Neuronal stem cell (in vitro differentiated cells): ENCODE measurements around the gene ZMYND10.
A peak's percentile ranks its signal among the peaks of the same experiment; 100 is the strongest.

Experiments
- DNase-seq: peaks from one replicate; pipeline ENCODE4 v3.0.0-alpha.2; 2013; ENCODE audit warnings: low spot score
- H2AFZ ChIP-seq: one replicate; pipeline ENCODE4 v1.6.1; 2013; ENCODE audit warnings: mild to moderate bottlenecking, low read length, inconsistent platforms
- H2AK5ac ChIP-seq: 2 replicates; pipeline ENCODE4 v1.6.1; 2013; ENCODE audit warnings: low read depth, mild to moderate bottlenecking, inconsistent platforms, low read length, moderate library complexity, mixed read lengths
- H2BK120ac ChIP-seq: 2 replicates; pipeline ENCODE4 v1.6.1; 2013; ENCODE audit warnings: low read depth, mild to moderate bottlenecking, inconsistent platforms, low read length, moderate library complexity, mixed read lengths
- H2BK12ac ChIP-seq: one replicate; pipeline ENCODE4 v1.6.1; 2013; ENCODE audit warnings: low read length, inconsistent platforms
- H2BK15ac ChIP-seq: 2 replicates; pipeline ENCODE4 v1.6.1; 2013; ENCODE audit warnings: mild to moderate bottlenecking, low read length, inconsistent platforms, mixed read lengths
- H2BK5ac ChIP-seq: one replicate; pipeline ENCODE4 v1.6.1; 2013; ENCODE audit warnings: inconsistent platforms, mild to moderate bottlenecking, low read length, moderate library complexity
- H3K14ac ChIP-seq: one replicate; pipeline ENCODE4 v1.6.1; 2013; ENCODE audit warnings: low read length, inconsistent platforms
- H3K18ac ChIP-seq: 2 replicates; pipeline ENCODE4 v1.6.1; 2013; ENCODE audit warnings: low read length, inconsistent platforms
- H3K23ac ChIP-seq: 2 replicates; pipeline ENCODE4 v1.6.1; 2013; ENCODE audit warnings: low read depth, mild to moderate bottlenecking, mixed read lengths, low read length, inconsistent platforms; ENCODE audit not compliant: poor library complexity
- H3K27ac ChIP-seq: replicated peaks from 3 replicates; pipeline ENCODE4 v1.5.1; 2013; ENCODE audit warnings: low read length, inconsistent platforms
- H3K27me3 ChIP-seq, 3 experiments: 2 replicates each; pipeline ENCODE4 v1.6.1; 2013; ENCODE audit warnings: low read length in 3 of 3, mild to moderate bottlenecking in 2 of 3, inconsistent platforms in 1 of 3, low read depth in 1 of 3, mixed read lengths in 1 of 3, moderate library complexity in 1 of 3; ENCODE audit not compliant: control insufficient read depth in 3 of 3, insufficient read depth in 3 of 3
- H3K36me3 ChIP-seq, 2 donors: replicated peaks in 1 of 2; 2 replicates each; pipeline ENCODE4 v1.6.1; 2013; ENCODE audit warnings: low read length in 2 of 2; ENCODE audit not compliant: control insufficient read depth in 2 of 2, insufficient read depth in 2 of 2
- H3K4ac ChIP-seq: 2 replicates; pipeline ENCODE4 v1.6.1; 2013; ENCODE audit warnings: inconsistent platforms, mild to moderate bottlenecking, low read length, moderate library complexity
- H3K4me1 ChIP-seq, 2 donors: 1 replicate in 1 of 2; 2 replicates in 1 of 2; pipeline ENCODE4 v1.6.1; 2013; ENCODE audit warnings: low read length in 2 of 2, low read depth in 1 of 2; ENCODE audit not compliant: control insufficient read depth in 2 of 2, insufficient read depth in 1 of 2
- H3K4me2 ChIP-seq: one replicate; pipeline ENCODE4 v1.6.1; 2013; ENCODE audit warnings: mild to moderate bottlenecking, low read length, inconsistent platforms; ENCODE audit not compliant: insufficient read depth, poor library complexity, severe bottlenecking
- H3K4me3 ChIP-seq, 2 donors: 2 replicates each; pipeline ENCODE4 v1.5.1; 2013; ENCODE audit warnings: low read length in 2 of 2, mild to moderate bottlenecking in 2 of 2, inconsistent platforms in 1 of 2, moderate library complexity in 1 of 2
- H3K79me1 ChIP-seq: one replicate; pipeline ENCODE4 v1.6.1; 2013; ENCODE audit warnings: low read depth, mild to moderate bottlenecking, inconsistent platforms, low read length, moderate library complexity
- H3K9ac ChIP-seq: one replicate; pipeline ENCODE4 v1.6.1; 2013; ENCODE audit warnings: mild to moderate bottlenecking, low read depth, low read length, inconsistent platforms; ENCODE audit not compliant: poor library complexity
- H3K9me3 ChIP-seq, 2 donors: replicated peaks in 1 of 2; 2 replicates each; pipeline versions ENCODE3 to v1.6.1; 2013; ENCODE audit warnings: low read length in 2 of 2, mild to moderate bottlenecking in 2 of 2, inconsistent platforms in 1 of 2, low read depth in 1 of 2, mixed read lengths in 1 of 2, moderate library complexity in 1 of 2; ENCODE audit not compliant: control insufficient read depth in 2 of 2, insufficient read depth in 1 of 2
- H4K8ac ChIP-seq: one replicate; pipeline ENCODE4 v1.6.1; 2013; ENCODE audit warnings: low read depth, mild to moderate bottlenecking, inconsistent platforms, low read length, moderate library complexity
- H4K91ac ChIP-seq: one replicate; pipeline ENCODE4 v1.6.1; 2013; ENCODE audit warnings: low read length, low read depth, mild to moderate bottlenecking, inconsistent platforms; ENCODE audit not compliant: poor library complexity
- WGBS, 2 donors: extraction: QIAGEN DNeasy Blood & Tissue Kit; methylation state at CpG; one replicate each; pipeline ENCODE4 v1.1.7; 2013; ENCODE audit warnings: missing lambda C conversion rate in 2 of 2, mixed read lengths in 1 of 2; ENCODE audit not compliant: insufficient read length in 2 of 2, insufficient replicate concordance in 1 of 2; ENCODE audit errors: extremely low coverage in 2 of 2; 5-methylcytosine and 5-hydroxymethylcytosine counted together

The ZMYND10 gene

DNA sequence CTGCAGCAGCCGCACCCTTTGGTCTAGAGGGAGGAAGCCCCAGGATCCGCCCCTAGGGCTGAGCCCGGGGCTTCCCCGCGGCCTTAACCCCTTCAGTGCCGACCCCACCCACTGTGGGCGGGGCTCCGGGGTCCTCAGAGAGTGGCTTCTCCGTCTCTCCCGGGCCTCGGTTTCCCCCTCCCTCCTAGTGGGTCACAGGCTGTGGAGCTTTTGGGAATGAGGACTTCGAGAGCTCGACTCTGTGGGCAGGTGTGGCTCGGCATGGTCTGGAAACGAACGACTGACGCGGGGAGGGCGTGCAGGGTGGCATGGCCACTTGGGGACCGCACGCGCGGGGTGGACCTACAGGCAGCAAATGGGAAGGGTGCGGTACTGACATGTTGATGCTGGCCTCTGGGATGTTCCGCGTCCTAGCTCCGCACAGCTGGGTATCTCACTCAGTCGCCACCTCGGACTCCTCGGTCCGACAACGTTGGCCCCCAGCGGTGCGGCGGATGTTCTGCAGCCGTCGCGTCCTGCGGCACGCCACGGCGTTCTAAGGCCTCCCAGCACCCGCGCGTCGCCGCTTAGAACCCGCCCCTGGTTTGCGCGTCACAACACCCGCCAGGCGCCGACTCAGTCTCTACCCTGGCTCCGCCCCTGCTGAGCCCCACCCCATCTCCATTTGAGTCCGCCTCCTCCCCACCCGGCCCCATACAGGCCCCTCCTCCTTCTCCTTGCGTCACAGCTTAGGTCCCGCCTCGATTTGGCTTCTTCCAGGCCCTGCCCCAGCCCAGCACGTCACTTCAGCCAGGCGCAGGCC is 46.5 kb downstream of the ZMYND10 start, which contains the start of the genes HYAL3 and NAA80:
TSS of gene HYAL3 (minus strand) at position 570 of the 802 bp plus-strand sequence. CDS start 3,803 bp downstream, outside the sequence.
TSS of gene NAA80 (minus strand) at position 570 of the 802 bp plus-strand sequence. CDS start 1,942 bp downstream, outside the sequence.
- no CpG with 5 or more reads among the region's 61 CpGs for WGBS, 2 donors
- Histone ChIP-seq H2BK12ac (peak within 1 kb of the TSS; percentile 87), H3K4me1 (peaks cover 12 to 14% of the 10 kb centered on the region in 2 donors), H2AFZ (peak within 1 kb of the TSS; percentile 91), H2AK5ac (peak within 1 kb of the TSS; percentile 92), H3K18ac (peak within 1 kb of the TSS; percentile 95), H3K36me3 (no peaks in the 10 kb centered on the region), H3K4me2 (peak within 1 kb of the TSS; percentile 100), H3K4ac (peak within 1 kb of the TSS; percentile 23), H2BK120ac (no peak within 1 kb of the TSS), H3K79me1 (no peaks in the 10 kb centered on the region), H3K27me3 (no peaks in the 10 kb centered on the region), H4K8ac (no peak within 1 kb of the TSS), H3K23ac (peak within 1 kb of the TSS; percentile 90), H2BK15ac (peak within 1 kb of the TSS; percentile 75), H3K4me3 (peak within 1 kb of the TSS; percentile 82 to 95), H2BK5ac (peak within 1 kb of the TSS; percentile 88), H3K27ac (peak within 1 kb of the TSS; percentile 31), H3K14ac (peak within 1 kb of the TSS; percentile 97), H3K9ac (peak within 1 kb of the TSS; percentile 99), H3K9me3 (no peaks in the 10 kb centered on the region), H4K91ac (peak within 1 kb of the TSS; percentile 64)
- peak; percentile 99 for DNase-seq

DNA sequence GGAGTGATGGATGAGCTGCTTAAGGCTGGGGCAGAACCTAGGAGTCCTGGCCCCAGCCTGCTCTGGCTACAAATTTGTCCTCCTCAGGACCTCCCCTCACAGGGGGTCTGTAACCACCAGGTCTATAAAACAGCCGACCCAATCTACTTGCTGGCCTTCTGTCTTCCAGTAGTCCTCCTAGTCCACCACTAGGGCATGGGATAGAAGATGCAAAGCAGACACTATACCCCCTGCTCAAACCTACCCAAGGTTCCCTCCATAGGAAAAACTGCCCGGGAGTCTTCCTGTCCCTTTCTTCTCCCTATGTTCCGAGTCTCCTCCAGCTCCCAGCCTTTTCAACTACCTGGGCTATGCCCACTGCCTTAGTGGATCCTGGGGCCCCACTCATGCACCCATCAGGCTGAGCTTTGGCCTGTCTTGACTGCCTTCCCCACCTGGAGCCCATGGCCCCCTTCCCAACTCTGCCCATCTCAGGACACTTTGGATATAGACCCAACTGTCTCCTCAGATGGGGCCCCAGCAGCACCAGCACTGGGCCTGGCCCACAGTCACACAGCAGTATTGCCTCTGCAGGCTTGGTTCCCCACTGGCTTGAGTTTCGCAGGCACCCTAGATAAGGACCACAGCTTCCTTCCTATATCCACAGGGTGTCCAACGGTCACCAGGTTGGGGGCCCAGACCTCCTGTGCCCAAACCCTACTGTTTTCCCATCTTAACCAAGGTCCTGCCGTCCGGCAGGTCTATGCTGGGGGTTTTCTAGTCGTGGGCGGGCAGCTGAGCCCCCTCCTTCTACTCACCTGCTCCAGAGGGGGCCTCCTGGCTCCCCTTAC is 47.4 kb downstream of the ZMYND10 start:
- Histone ChIP-seq H2AFZ (peak overlapping the region; percentile 91), H3K4me2 (peak overlapping the region; percentile 100), H3K4me1 (peaks cover 11 to 13% of the 10 kb centered on the region in 2 donors), H2BK15ac (no peak overlapping the region), H3K27me3 (no peaks in the 10 kb centered on the region), H3K4me3 (peak overlapping the region; percentile 82 to 95), H2BK12ac (no peak overlapping the region), H3K4ac (no peak overlapping the region), H3K27ac (no peak overlapping the region), H3K23ac (no peak overlapping the region), H2AK5ac (no peak overlapping the region), H4K8ac (no peak overlapping the region), H3K9ac (peak overlapping the region; percentile 57), H3K18ac (peak overlapping the region; percentile 70), H4K91ac (no peak overlapping the region), H2BK5ac (no peak overlapping the region), H3K79me1 (no peaks in the 10 kb centered on the region), H3K14ac (no peak overlapping the region), H2BK120ac (no peak overlapping the region), H3K36me3 (no peaks in the 10 kb centered on the region), H3K9me3 (no peaks in the 10 kb centered on the region)
- no peak for DNase-seq
- WGBS, 2 donors = no CpG with 5 or more reads among the region's 9 CpGs

DNA sequence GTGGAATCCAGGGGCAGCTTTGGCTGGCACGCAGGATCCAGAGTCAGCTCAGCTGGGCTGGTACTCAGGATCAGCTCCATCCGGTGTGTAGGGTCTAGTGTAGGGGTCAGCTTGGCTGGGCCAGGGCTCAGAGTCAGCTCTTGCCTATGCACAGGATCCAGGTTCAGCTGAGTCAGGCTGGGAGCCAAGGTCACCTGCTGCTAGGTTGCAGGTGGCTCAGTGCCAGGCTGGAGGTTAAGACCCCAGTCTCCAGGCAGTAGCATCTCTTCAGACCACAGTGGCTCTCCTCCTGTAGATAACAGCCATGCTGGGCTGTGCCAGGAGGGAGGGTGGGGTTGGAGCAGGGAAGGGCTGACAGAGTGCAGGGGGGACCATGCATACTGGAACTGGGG is 48.2 kb downstream of the ZMYND10 start:
- no peak overlapping the region for H2AK5ac ChIP-seq
- no peaks in the 10 kb centered on the region for H3K36me3 ChIP-seq

More for the DNA sequence above, 48.2 kb downstream of the ZMYND10 start:
- H3K4me2 ChIP-seq = no peak overlapping the region
- H3K23ac ChIP-seq = no peak overlapping the region
- H3K4ac ChIP-seq = no peak overlapping the region
- no peak for DNase-seq
- WGBS, 2 donors = no CpG with 5 or more reads among the region's 2 CpGs
- no peak overlapping the region for H2BK120ac ChIP-seq
- no peak overlapping the region for H4K8ac ChIP-seq
- no peak overlapping the region for H3K9ac ChIP-seq
- peaks cover 10 to 17% of the 10 kb centered on the region in 2 donors for H3K4me1 ChIP-seq
- no peaks in the 10 kb centered on the region for H3K27me3 ChIP-seq
- no peak overlapping the region for H2BK15ac ChIP-seq
- no peaks in the 10 kb centered on the region for H3K9me3 ChIP-seq
- no peak overlapping the region for H2BK5ac ChIP-seq
- no peak overlapping the region for H3K18ac ChIP-seq
- H4K91ac ChIP-seq = no peak overlapping the region
- no peak overlapping the region for H3K27ac ChIP-seq
- no peak overlapping the region for H3K4me3 ChIP-seq
- H3K14ac ChIP-seq = no peak overlapping the region
- H2BK12ac ChIP-seq = no peak overlapping the region
- H3K79me1 ChIP-seq = no peaks in the 10 kb centered on the region
- H2AFZ ChIP-seq = no peak overlapping the region
